ENCODE results near the gene PPP2R5D.
"Not testable (repeated sequence)": the region's sequence is repeated elsewhere in the genome, so short reads cannot be mapped to it uniquely, and the experiment has no call there.

PPP2R5D gene

GRCh38 chr6:42984001-42984923 is at the start of gene PPP2R5D:
Gene PPP2R5D (plus strand): TSS chr6:42984570. CDS start chr6:42984678, 108 bp downstream.
- ATAC-seq (replicated peaks; ENCODE audit: extremely low read depth, poor library complexity, severe bottlenecking) (peak; percentile 96), DNase-seq (ENCODE audit: low spot score in 2 of 2) (peak; percentile 96 to 98)

DNA sequence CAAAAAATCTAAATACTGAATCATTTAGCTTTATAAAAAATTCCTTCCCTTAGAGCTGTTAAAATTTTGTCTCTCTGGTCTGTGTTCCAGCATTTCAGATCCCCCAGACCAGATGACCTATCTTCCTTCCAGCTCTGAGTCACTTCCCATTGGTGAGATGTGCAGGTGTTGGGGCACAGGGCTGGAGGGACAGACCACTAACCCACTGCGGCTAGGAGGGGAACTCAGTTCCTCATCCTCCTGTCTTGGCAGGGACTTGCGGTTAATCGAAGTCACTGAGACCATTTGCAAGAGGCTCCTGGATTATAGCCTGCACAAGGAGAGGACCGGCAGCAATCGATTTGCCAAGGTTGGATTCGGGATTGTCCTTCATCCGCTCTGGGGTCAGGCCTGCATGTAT is 49.0 kb upstream of the PPP2R5D start:
- no peak for DNase-seq (ENCODE audit: low spot score in 2 of 2)
- Mint-ChIP-seq H3K27ac (ENCODE audit: low read depth) (no peak overlapping the region), H3K27me3 (no peaks in the 10 kb centered on the region), H3K4me3 (no peak overlapping the region), H3K4me1 (peaks cover 59% of the 10 kb centered on the region), H3K36me3 (ENCODE audit: insufficient read depth) (peaks cover 52% of the 10 kb centered on the region), H3K9me3 (no peaks in the 10 kb centered on the region)
- no peak for ATAC-seq (replicated peaks; ENCODE audit: extremely low read depth, poor library complexity, severe bottlenecking)

More at GRCh38 chr6:42984001-42984923, at the start of gene PPP2R5D:
- peaks cover 60% of the 10 kb centered on the region for H3K4me1 Mint-ChIP-seq
- no peaks in the 10 kb centered on the region for H3K9me3 Mint-ChIP-seq
- peak within 1 kb of the TSS; percentile 89 for H3K4me3 Mint-ChIP-seq
- peaks cover 15% of the 10 kb centered on the region for H3K36me3 Mint-ChIP-seq (ENCODE audit: insufficient read depth)
- H3K27ac Mint-ChIP-seq (ENCODE audit: low read depth) = peak within 1 kb of the TSS; percentile 90
- no peaks in the 10 kb centered on the region for H3K27me3 Mint-ChIP-seq

DNA sequence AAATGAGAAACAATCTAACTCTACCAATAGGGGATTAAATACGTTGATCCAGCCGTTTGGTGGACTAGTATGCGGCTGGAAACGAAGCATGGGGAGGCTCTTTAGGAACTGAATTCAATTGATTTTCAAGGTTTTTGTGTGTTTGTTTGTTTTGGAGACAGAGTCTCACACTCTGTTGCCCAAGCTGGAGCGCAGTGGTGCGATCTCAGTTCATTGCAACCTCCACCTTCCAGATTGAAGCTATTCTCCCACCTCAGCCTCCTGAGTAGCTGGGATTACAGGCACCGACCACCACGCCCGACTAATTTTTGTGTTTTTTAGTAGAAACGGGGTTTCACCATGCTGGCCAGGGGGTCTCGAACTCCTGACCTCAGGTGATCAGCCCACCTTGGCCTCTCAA is 48.0 kb upstream of the PPP2R5D start:
- H3K4me3 Mint-ChIP-seq = no peak overlapping the region
- no peak overlapping the region for H3K27ac Mint-ChIP-seq (ENCODE audit: low read depth)
- H3K27me3 Mint-ChIP-seq = no peaks in the 10 kb centered on the region
- ATAC-seq (replicated peaks; ENCODE audit: extremely low read depth, poor library complexity, severe bottlenecking) = no peak
- DNase-seq (ENCODE audit: low spot score in 2 of 2) = no peak
- peaks cover 50% of the 10 kb centered on the region for H3K36me3 Mint-ChIP-seq (ENCODE audit: insufficient read depth)
- H3K4me1 Mint-ChIP-seq = peaks cover 49% of the 10 kb centered on the region
- H3K9me3 Mint-ChIP-seq = no peaks in the 10 kb centered on the region

DNA sequence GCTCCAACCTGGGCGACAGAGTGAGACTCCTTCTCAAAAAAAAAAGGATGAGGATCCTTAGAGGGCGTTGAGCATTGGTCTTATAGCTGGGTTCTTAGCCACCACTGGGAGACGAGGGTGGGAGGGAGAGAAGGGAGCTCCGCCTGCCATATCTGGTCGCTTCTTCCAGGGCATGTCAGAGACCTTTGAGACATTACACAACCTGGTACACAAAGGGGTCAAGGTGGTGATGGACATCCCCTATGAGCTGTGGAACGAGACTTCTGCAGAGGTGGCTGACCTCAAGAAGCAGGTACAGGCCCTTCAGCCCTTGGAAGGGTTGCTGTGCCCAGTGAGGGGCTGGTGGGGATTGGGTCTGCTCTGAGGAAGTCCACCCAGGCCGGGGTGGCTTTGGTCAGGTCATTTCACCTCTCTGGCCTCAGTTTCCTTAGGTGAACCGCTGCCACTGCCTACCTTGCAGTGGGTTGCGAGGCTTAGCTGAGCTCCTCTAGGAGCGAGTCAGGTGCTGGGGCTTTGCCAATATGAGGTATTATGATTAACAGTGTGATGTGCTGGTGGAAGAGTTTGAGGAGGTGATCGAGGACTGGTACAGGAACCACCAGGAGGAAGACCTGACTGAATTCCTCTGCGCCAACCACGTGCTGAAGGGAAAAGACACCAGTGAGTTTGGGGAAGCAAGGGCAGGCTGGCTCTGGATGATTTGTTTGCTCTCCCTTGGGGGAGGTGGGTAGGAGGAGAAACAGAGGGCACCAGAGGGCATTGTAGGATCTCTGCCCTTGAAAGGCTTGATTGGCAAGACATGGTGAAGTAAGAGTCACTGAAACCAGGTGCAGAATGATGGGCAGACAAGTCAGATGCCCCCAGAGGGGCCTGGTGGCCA is 46.6 kb upstream of the PPP2R5D start:
- peak overlapping the region; percentile 10 for H3K27ac Mint-ChIP-seq (ENCODE audit: low read depth)
- no peak for DNase-seq (ENCODE audit: low spot score in 2 of 2)
- peaks cover 55% of the 10 kb centered on the region for H3K36me3 Mint-ChIP-seq (ENCODE audit: insufficient read depth)
- peaks cover 37% of the 10 kb centered on the region for H3K4me1 Mint-ChIP-seq
- no peak for ATAC-seq (replicated peaks; ENCODE audit: extremely low read depth, poor library complexity, severe bottlenecking)
- no peaks in the 10 kb centered on the region for H3K27me3 Mint-ChIP-seq
- H3K9me3 Mint-ChIP-seq = no peaks in the 10 kb centered on the region
- peak overlapping the region; percentile 41 for H3K4me3 Mint-ChIP-seq

- Mint-ChIP-seq H3K4me1 (peaks cover 31% of the 10 kb centered on the region), H3K36me3 (ENCODE audit: insufficient read depth) (peaks cover 55% of the 10 kb centered on the region)
These were observed 46.0 kb upstream of the PPP2R5D start for GRCh38 chr6:42938428-42938796.

GRCh38 chr6:42938987-42939809 is 45.2 kb upstream of the PPP2R5D start:
- ATAC-seq (replicated peaks; ENCODE audit: extremely low read depth, poor library complexity, severe bottlenecking) (no peak), DNase-seq (ENCODE audit: low spot score in 2 of 2) (no peak)
- peaks cover 51% of the 10 kb centered on the region for H3K36me3 Mint-ChIP-seq (ENCODE audit: insufficient read depth)
- H3K9me3 Mint-ChIP-seq = no peaks in the 10 kb centered on the region
- H3K27me3 Mint-ChIP-seq = no peaks in the 10 kb centered on the region
- peak overlapping the region; percentile 53 for H3K27ac Mint-ChIP-seq (ENCODE audit: low read depth)
- H3K4me1 Mint-ChIP-seq = peaks cover 23% of the 10 kb centered on the region
- peak overlapping the region; percentile 29 for H3K4me3 Mint-ChIP-seq

More at GRCh38 chr6:42938428-42938796, 46.0 kb upstream of the PPP2R5D start:
- DNase-seq (ENCODE audit: low spot score in 2 of 2) (no peak), ATAC-seq (replicated peaks; ENCODE audit: extremely low read depth, poor library complexity, severe bottlenecking) (no peak)
- H3K9me3 Mint-ChIP-seq = no peaks in the 10 kb centered on the region
- H3K27ac Mint-ChIP-seq (ENCODE audit: low read depth) = peak overlapping the region; percentile 53
- H3K4me3 Mint-ChIP-seq = peak overlapping the region; percentile 41
- no peaks in the 10 kb centered on the region for H3K27me3 Mint-ChIP-seq

DNA sequence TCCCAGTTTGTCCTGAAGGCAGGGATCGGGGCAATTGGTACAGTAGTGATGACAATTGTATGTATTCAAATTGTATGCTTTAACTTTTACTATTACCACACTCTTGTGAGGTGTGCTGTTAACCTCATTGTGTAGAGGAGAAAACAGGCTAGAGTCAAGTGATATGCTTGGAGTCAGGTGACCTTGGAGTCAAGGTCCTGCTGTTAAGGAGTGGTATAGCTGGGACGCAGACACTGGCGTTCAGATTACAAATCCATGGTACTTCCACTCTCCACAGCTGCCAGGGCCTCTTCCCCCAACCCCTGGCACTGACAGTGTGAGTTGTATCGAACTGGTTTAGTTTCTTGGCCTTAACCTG is 44.6 kb upstream of the PPP2R5D start:
- Mint-ChIP-seq H3K27ac (ENCODE audit: low read depth) (no peak overlapping the region), H3K36me3 (ENCODE audit: insufficient read depth) (peaks cover 49% of the 10 kb centered on the region), H3K4me1 (peaks cover 21% of the 10 kb centered on the region), H3K27me3 (no peaks in the 10 kb centered on the region), H3K4me3 (peak overlapping the region; percentile 29), H3K9me3 (no peaks in the 10 kb centered on the region)
- DNase-seq (ENCODE audit: low spot score in 2 of 2) = no peak
- no peak for ATAC-seq (replicated peaks; ENCODE audit: extremely low read depth, poor library complexity, severe bottlenecking)

GRCh38 chr6:42940493-42941045 is 43.8 kb upstream of the PPP2R5D start:
- Mint-ChIP-seq H3K4me1 (peaks cover 21% of the 10 kb centered on the region), H3K36me3 (ENCODE audit: insufficient read depth) (peaks cover 46% of the 10 kb centered on the region), H3K27ac (ENCODE audit: low read depth) (no peak overlapping the region), H3K27me3 (no peaks in the 10 kb centered on the region), H3K9me3 (no peaks in the 10 kb centered on the region), H3K4me3 (no peak overlapping the region)
- no peak for DNase-seq (ENCODE audit: low spot score in 2 of 2)
- no peak for ATAC-seq (replicated peaks; ENCODE audit: extremely low read depth, poor library complexity, severe bottlenecking)

GRCh38 chr6:42941356-42941755 is 43.0 kb upstream of the PPP2R5D start:
- Mint-ChIP-seq H3K27ac (ENCODE audit: low read depth) (peak overlapping the region; percentile 29), H3K4me1 (peaks cover 21% of the 10 kb centered on the region), H3K36me3 (ENCODE audit: insufficient read depth) (peaks cover 45% of the 10 kb centered on the region)
- not testable (repeated sequence) for H3K4me3 Mint-ChIP-seq; H3K9me3 Mint-ChIP-seq; ATAC-seq (replicated peaks; ENCODE audit: extremely low read depth, poor library complexity, severe bottlenecking); DNase-seq (ENCODE audit: low spot score in 2 of 2); H3K27me3 Mint-ChIP-seq

DNA sequence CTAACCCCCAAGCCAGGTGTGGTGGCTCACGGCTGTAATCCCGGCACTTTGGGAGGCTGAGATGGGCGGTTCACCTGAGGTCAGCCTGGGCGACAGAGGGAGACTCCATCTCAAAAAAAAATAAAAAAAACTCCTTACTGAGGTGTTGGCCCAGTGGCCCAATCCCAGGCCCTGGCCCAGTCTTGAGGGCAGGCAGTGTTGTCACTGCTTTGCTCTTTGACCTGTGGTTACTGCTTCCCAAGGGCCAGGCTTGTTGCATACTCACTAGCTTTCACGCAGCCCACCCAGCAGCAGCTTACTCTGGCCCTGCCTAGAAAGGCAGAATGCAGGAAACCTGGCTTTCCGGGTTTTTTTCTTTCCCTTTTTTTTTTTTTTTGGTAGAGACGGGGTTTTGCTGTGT is 41.9 kb upstream of the PPP2R5D start:
- H3K27me3 Mint-ChIP-seq = no peaks in the 10 kb centered on the region
- H3K4me3 Mint-ChIP-seq = no peak overlapping the region
- peak overlapping the region; percentile 38 for H3K27ac Mint-ChIP-seq (ENCODE audit: low read depth)
- peaks cover 38% of the 10 kb centered on the region for H3K36me3 Mint-ChIP-seq (ENCODE audit: insufficient read depth)
- peaks cover 13% of the 10 kb centered on the region for H3K4me1 Mint-ChIP-seq
- DNase-seq (ENCODE audit: low spot score in 2 of 2) (no peak), ATAC-seq (replicated peaks; ENCODE audit: extremely low read depth, poor library complexity, severe bottlenecking) (no peak)
- no peaks in the 10 kb centered on the region for H3K9me3 Mint-ChIP-seq

DNA sequence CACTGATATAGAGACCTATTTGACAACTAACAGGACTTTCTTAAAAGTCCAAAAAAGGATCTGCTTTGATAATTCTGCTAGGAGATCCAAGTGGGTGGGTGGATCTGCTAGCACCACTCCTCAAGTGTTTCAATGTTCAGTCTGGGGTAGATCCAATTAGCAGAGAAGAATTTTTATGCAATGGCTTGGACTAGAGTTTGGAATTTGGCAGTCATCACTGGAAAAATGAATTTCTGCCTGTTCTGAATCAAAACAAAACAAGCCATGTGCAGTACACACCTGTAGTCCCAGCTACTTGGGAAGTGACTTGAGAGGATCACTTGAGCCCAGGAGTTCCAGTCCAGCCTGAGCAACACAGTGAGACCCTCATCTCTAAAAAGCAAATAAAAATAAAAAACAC is 36.4 kb upstream of the PPP2R5D start:
- Mint-ChIP-seq H3K36me3 (ENCODE audit: insufficient read depth) (peaks cover 18% of the 10 kb centered on the region), H3K4me1 (no peaks in the 10 kb centered on the region), H3K4me3 (no peak overlapping the region), H3K27me3 (no peaks in the 10 kb centered on the region), H3K27ac (ENCODE audit: low read depth) (no peak overlapping the region), H3K9me3 (no peaks in the 10 kb centered on the region)
- ATAC-seq (replicated peaks; ENCODE audit: extremely low read depth, poor library complexity, severe bottlenecking) (no peak), DNase-seq (ENCODE audit: low spot score in 2 of 2) (no peak)

GRCh38 chr6:42952389-42952788 is 32.0 kb upstream of the PPP2R5D start:
- Mint-ChIP-seq H3K9me3 (no peaks in the 10 kb centered on the region), H3K27ac (ENCODE audit: low read depth) (no peak overlapping the region), H3K4me3 (no peak overlapping the region), H3K27me3 (no peaks in the 10 kb centered on the region), H3K36me3 (ENCODE audit: insufficient read depth) (peaks cover 3% of the 10 kb centered on the region), H3K4me1 (no peaks in the 10 kb centered on the region)
- DNase-seq (ENCODE audit: low spot score in 2 of 2) = no peak
- no peak for ATAC-seq (replicated peaks; ENCODE audit: extremely low read depth, poor library complexity, severe bottlenecking)

All from central memory CD8-positive, alpha-beta T cell (primary cell).